Brain microvascular endothelial cell (primary cell): Measurements from ENCODE around the gene OR2AG1.

Experiments used
- DNase-seq: peaks from one replicate; pipeline ENCODE4 v3.0.0-alpha.2; 2020
- H3K27ac ChIP-seq: fragments of 250-450 bp; sonication (Bioruptor Pico); 2 replicates; pipeline ENCODE4 v1.5.1; 2020; ENCODE audit warnings: mild to moderate bottlenecking, moderate library complexity
- H3K27me3 ChIP-seq: fragments of 250-450 bp; sonication (Bioruptor Pico); replicated peaks from 2 replicates; pipeline ENCODE4 v1.5.1; 2020; ENCODE audit warnings: mild to moderate bottlenecking
- H3K36me3 ChIP-seq: fragments of 250-450 bp; sonication (Bioruptor Pico); replicated peaks from 2 replicates; pipeline ENCODE4 v1.5.1; 2020; ENCODE audit warnings: mild to moderate bottlenecking
- H3K4me3 ChIP-seq: 2 replicates; pipeline ENCODE4 v1.5.1; 2011; ENCODE audit warnings: low read depth, mild to moderate bottlenecking, control low read depth, low read length, moderate library complexity
- CTCF ChIP-seq: IDR thresholded peaks from 2 replicates; pipeline ENCODE4 v1.5.1; 2011; ENCODE audit warnings: low read depth, mild to moderate bottlenecking, moderate library complexity, low read length, control low read depth, inconsistent platforms; ENCODE audit errors: missing control alignments
- in situ Hi-C: cut with HindIII; loops from 2 replicates; pipeline ENCODE4 v1.10.0; 2017; ENCODE audit warnings: low sequenced_read_pairs, low pct_ligation_motif_present

The OR2AG1 gene

GRCh38 chr11:6782720-6783119, at the start of gene OR2AG1:
TSS of gene OR2AG1 (plus strand) at chr11:6783020. CDS start at chr11:6785038, 2,018 bp downstream.
- no peak for TF ChIP-seq CTCF
- no peak for DNase-seq
- Histone ChIP-seq H3K4me3 (no peak within 1 kb of the TSS), H3K36me3 (no peaks in the 10 kb centered on the region), H3K27ac (no peak within 1 kb of the TSS), H3K27me3 (no peaks in the 10 kb centered on the region)
- in situ Hi-C loops: no loop called here

- in situ Hi-C loops: no loop called here
- H3K36me3 ChIP-seq: no peaks in the 10 kb centered on the region
- H3K4me3 ChIP-seq: no peak overlapping the region
- no peak for DNase-seq
- H3K27me3 ChIP-seq: no peaks in the 10 kb centered on the region
- H3K27ac ChIP-seq: no peak overlapping the region
- TF ChIP-seq CTCF: no peak
These were observed 49.2 kb upstream of the OR2AG1 start for GRCh38 chr11:6733326-6734275.

- Histone ChIP-seq H3K36me3 (no peaks in the 10 kb centered on the region), H3K27me3 (no peaks in the 10 kb centered on the region), H3K27ac (no peak overlapping the region), H3K4me3 (no peak overlapping the region)
- no peak for TF ChIP-seq CTCF
- in situ Hi-C loops: no loop called here
- DNase-seq: no peak
These were observed 48.2 kb upstream of the OR2AG1 start for GRCh38 chr11:6734616-6735015.

GRCh38 chr11:6735306-6735705, 47.5 kb upstream of the OR2AG1 start:
- H3K27me3 ChIP-seq: no peaks in the 10 kb centered on the region
- DNase-seq: no peak
- H3K36me3 ChIP-seq: no peaks in the 10 kb centered on the region
- TF ChIP-seq CTCF: no peak
- in situ Hi-C loops: no loop called here
- H3K4me3 ChIP-seq: no peak overlapping the region
- no peak overlapping the region for H3K27ac ChIP-seq

- in situ Hi-C loops: no loop called here
- Histone ChIP-seq H3K36me3 (no peaks in the 10 kb centered on the region), H3K27me3 (no peaks in the 10 kb centered on the region), H3K27ac (no peak overlapping the region), H3K4me3 (no peak overlapping the region)
- TF ChIP-seq CTCF: no peak
- no peak for DNase-seq
These were observed 46.2 kb upstream of the OR2AG1 start for GRCh38 chr11:6736495-6737121.
